ENCODE results near the gene PPP3R1.
A peak's percentile ranks its signal among the peaks of the same experiment; 100 is the strongest.

PPP3R1 gene

DNA sequence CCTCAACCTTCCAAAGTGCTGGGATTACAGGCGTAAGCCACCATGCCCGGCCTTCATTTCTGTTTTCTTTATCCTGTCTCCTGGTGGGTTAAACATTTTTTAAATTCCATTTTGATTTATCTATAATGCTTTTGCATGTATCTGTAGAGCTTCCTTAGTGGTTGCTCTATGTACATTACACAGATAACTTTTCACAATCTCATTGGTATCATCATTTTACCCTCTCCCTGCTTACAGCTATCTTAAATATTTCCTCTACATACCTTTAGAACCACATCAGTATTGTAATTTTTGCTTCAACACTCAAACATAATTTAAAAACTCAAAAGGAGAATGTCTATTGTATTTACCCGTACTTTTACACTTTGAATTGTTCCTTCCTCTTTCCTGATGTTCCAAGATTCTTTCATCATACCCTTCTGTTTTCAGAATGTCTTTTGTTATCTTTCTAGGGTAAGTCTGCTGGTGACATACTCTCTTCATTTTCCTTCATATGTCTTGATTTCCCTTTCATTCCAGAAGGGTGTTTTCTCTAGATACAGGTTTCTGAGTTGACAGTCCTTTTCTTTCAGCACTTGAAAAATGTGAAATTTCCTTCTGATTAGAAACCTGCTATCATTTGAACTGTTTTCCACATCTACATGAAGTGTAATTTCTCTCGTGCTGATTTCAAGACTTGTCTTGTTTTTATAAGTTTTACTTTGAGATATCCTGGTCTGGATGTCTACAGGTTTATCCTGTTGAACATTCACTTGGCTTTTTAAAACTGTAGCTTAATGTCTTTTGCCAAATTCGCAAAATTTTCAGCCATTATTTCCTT is 21.9 kb downstream of the PPP3R1 start:
- DNase-seq = no peak

DNA sequence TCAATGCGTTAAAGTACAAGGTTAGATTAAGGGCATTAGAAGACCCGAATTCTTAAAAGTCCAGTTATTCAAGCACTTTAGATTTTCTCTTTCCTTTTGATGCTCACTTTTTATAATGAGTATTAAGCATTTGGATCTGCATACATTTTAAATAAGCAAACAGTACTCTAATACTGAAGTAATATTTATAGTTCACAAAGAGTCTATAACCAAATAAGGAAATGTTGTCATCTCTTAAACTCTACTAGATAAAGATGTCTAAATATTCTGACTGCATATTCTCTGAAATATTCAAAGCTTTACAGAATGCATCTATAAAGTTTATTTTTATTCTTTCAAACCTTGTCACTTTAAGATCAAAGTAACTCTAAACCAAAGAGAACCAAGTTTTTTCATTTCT is 25.5 kb downstream of the PPP3R1 start:
- DNase-seq = no peak

DNA sequence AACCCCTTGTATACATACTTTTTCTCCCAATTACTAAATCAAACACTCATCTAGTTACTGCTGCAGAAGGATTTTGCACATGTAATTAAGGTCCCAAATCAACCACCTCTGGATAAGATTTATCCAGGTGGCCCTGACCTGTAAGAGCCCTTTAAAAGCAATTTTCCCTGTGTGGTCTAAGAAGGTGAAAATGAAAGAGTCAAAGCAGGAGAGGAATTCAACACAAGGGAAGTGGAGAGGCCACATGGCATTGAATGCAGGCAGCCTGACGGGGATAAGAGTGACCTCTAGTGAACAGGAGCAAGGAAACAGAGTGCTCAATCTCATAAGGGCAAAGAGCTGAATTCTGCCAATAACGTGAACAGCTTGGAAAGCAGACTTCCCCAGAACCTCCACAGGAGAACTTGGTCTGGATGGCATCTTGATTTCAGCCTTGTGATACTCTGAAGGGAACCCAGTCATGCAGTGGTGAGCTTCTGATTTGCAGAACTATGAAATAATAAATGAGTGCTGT is 27.2 kb downstream of the PPP3R1 start:
- DNase-seq = no peak

DNA sequence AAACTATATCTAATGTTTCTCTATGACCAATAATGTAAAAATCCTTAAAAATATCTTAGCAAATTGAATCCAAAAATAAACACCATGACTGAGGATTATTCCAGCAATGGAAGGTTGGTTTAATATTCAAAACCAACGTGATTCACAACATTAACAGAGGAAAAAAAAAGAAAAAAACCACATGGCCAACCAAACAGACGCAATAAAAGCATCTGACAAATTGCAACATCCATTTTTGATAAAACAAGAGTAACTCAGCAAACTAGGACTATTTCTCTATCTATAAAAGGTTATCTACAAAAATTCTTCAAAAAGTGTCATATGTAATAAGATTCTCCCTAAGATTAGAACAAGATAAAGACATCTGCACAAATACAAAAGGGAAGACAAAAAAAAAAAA is 28.9 kb downstream of the PPP3R1 start:
- DNase-seq = no peak

DNA sequence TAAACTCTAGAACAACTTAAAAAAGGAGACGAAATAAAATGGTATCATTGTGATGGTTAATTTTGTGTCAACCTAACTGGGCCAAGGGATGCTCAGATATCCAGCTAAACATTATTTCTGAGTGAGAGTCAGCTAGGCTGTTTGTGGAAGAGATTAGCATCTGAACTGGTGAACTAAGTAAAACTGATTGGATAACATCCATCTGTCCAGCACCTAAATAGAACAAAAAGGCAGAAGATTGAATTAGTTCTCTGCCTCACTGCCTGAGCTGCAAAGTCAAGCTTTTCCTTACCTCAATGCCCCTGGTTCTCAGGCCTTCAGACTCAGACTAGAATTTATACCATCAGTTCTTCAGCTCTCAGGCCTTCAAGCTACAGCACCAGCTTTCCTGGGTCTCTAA is 30.0 kb downstream of the PPP3R1 start:
- DNase-seq = no peak

DNA sequence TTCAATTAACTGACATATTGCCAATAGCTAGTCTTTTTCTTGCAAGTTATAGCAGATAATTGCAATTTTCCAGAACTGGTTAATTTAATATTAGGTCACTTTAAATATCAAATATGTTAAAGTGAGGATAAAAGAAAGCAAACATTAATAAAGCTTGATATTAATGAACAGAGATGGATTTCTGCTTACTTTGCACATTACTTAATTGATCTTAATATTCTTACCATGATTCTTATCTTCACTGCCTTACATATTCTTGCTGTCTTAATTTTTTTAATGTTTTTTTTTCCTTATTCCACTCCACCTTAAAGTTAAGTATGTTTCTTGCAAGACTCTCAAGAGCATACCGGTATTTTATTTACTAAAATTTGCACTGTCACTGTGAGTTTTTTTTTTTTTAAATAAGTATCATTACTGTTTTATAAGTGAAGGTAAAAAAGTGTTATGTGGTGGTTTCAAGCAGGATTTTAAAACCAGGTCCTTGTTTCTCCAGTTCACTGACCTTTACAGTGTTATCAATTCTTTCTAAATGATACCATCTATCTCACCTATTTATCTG is 33.9 kb downstream of the PPP3R1 start:
- DNase-seq = no peak

DNA sequence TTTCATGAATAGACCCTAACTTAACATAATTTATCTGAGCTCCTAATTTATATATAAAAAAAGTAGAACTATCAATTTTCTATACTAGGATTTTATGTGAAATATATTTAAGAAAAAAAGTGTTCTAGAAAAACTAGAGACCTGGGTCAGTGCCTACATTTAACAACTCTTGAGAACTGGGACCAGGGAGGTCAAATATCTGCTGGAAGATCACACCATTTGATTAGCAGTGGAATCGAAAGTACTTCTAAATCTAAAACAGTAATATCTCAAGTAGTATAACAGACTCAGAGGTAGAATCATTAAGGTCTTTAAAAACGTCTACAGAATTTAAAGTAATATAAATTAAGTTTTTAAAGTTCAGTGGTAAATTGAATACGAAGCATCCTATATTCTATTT is 34.6 kb downstream of the PPP3R1 start:
- no peak for DNase-seq

DNA sequence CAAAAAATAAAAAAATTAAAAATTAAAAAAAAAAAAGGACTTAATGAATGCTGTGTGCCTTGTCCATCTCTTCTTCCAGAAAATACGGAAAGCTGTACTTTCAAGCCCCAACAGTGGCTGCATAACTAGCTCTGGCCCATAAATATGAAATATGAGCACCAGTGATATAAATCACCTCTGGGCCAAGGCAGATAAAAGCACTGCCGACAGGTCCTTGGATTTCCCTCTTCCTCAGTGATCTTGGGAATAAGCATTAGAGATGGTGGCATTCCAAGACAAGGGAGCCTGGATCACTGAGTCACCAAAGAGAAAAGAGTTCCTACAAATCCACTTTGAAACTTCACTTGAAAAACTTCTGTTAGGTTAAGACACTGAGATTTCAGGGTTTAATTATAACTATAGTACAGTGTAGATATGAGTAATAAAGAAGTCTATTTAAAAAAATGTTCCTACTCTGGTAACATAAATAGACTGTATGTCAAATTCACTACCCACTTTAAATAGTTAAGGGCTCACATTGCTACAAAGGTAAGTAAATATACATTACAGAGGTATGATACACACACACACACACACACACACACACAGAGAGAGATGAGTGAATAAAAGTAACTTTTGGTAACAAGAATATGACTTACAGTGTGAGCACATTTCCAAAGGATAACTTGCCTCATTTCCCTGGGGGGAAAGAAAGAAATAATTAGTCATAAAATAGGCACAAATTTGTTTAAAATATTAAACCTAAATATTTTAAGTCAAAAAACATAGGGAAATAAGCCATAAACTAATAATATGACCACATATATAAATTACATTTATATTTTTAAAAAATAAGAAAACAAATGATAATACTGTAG is 35.6 kb downstream of the PPP3R1 start:
- no peak for DNase-seq

DNA sequence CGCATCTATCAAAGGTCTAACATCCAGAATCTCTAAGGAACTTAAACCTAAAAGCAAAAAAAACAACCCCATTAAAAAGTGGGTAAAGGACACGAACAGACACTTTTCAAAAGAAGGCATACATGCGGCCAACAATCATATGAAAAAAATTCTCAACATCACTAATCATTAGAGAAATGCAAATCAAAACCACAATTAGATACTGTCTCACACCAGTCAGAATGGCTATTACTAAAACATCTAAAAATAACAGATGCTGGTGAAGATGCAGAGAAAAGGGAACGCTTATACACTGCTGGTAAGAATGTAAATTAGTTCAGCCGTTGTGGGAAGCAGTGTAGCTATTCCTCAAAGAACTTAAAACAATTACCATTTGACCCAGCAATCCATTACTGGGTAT is 38.0 kb downstream of the PPP3R1 start:
- DNase-seq = no peak

DNA sequence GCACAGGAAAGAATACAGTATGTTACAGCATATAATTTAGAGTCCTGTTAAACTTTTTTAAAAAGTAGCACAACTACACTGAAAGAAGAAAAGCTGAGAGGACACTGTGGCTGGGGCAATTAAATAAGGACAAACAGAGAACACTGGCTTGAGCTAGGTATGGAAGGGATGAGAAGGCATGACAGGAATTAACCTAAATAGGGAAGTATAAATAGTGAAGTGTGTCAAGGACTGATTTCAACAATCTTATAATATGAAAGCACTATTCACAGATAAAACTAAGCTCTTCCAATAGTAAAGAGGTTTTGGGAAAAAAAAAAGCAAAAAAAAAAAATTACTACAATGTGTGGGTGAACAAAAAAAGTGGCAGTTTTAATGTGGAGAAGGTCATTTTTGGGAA is 45.5 kb downstream of the PPP3R1 start:
- DNase-seq = no peak

DNA sequence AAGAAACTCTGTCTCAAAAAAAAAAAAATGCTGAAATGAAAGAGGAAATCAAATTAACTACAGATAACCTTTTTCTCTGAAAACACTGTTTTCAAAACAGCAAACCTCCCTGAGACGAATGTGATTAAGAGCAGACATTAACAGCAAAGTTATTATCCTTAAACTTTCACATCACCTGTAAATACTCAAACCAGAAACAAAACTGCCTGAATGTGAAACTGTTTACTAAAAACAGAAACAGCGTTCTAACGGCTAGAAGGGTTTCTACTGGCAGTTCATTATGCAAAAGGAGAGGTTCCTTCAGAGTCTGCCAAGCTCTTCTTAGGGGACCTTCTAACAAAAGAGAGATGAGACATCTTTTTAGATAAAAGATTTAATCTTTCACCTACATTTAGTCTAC is 48.7 kb downstream of the PPP3R1 start:
- DNase-seq = no peak

DNA sequence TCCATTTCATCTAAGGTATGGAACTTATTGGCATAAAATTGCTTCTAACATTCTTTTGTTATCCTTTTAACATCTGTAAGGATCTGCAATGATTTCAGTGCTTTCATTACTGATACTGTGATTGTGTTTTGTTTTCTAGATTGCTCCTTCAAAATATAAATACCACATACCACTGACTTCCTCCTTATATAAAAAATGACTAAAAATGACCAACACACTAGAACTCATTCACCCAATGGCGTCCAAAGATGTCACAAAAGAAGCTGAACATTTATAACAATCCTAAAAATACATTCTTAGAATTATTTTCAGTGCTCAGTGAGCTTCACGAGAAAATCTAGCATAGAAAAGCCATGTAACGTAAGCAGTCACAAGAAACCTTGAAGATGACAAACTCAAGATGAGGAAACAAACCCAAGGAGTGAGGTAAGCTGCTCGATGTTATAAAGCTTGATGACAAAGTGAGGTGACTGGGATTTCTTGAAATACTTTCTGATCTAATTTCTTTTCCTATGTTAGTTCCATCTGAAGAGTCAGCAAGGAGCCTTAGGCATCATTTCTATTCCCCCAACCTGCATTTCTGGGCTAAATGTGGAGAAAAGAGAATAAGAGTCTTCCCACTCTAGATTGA is 52.1 kb downstream of the PPP3R1 start:
- no peak for DNase-seq

DNA sequence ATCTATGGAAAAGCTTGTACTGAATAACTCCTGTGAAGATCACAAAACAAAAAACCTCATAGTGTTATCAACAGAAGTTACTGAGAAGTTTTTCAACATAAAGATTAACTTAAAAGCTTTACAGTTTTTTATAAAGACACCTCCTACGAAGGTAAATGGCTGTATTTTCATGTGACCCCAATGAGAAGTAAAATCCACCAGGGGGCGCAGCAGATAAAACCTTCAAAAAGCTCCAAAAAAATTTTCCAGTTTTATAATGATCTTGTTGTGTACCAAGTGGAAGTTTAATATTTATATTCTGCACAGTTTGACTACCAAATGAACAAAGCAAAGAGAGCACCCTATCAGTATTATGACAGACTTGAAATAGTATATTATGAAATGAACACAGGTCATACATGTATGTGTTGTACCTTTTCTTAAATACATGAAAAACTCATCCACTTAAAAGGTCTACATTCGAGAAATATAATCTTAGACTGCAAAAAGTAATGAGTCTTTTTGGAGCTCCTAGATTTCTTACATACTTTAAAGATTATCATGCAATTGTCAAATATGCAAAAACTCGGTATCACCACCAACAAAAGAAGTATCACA is 56.1 kb downstream of the PPP3R1 start:
- DNase-seq = peak; percentile 43

DNA sequence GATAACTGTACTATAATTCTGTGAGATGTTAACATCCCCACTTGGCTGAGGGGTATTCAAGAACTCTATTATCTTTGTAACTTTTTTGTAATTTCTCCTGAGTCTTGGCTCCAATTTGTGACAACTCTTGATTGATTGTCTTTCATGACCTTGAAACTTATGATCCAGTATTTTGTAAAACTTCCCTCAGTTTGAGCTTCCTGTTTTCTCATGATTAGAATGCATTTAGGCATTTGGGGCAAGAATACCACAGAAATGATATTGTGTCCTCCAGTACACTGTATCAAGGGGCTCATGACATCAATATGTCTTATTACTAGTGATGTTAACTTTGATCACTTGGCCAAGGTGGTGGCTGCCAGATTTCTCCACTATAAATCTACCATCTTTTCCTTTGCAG is 57.2 kb downstream of the PPP3R1 start:
- no peak for DNase-seq

DNA sequence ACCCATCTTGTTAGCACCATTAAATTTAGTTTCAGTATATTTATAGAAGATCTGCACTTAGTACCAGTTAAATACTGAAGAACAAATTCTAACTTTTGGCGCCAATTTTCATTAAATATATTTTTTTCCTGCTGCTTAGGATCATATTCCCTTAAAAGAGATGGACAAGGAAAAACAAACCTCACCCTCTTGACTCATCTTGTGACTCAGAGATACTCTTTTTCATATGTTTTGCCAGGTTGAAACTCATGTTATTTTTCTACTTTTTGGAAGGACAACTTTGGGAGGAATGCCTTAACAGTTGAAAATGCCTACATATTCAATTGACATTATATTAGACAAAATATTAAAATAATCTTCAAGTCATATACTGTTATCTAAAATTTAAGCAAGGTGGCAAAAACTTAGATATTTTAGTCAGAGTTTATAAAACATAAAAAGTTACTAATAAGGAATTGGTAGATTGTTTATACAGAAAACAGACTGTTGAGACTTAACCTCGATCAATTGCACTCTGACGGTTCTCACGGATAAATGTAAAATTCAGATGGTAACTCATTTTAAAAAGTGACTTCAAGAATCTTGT is 58.5 kb downstream of the PPP3R1 start:
- no peak for DNase-seq

DNA sequence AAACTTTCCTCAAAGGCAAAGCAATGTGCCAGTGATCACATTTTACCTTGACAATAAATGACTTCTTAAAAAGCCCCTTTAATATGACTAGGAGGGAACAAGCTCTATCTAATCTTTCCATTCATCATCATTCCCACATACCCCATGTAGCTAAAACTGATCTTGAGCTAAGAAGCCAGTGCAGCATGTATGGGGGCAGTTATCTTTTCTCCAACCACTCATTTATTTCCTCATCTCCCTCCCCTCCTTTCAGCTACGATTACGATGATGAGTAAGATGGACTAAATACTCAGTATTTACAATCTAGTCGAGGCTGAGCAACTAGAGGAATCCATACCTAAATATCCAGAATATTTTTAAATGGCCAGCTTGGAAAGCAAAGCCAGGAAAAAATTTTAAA is 59.2 kb downstream of the PPP3R1 start:
- DNase-seq = no peak

DNA sequence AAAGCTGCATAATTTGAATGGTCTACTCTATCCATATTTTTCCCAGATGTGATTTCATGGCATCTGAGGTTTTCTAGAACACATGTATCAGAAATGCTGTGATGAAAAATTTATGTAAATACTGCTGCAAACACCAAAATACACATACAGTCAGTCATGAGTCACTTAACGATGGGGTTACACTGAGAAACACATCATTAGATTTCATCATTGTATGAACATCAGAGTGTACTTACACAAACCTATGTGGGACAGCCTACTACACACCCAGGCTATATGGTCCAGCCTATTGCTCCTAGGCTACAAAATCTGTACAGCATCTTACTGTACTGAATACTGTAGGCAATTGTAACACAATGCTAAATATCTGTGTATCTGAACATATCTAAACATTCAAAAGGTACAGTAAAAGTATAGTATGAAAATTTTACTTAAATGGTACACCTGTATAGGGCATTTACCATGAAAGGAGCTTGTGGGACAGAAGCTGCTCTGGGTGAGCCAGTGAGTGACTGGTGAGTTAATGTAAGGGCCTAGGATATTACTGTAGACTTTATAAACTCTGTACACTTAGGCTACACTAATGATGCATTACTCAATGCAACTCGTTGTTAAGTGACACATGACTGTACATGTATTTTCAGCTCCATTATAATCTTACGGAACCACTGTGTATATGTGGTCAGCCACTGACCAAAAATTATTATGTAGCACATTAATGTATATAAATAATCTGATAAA is 61.2 kb downstream of the PPP3R1 start:
- DNase-seq = no peak

DNA sequence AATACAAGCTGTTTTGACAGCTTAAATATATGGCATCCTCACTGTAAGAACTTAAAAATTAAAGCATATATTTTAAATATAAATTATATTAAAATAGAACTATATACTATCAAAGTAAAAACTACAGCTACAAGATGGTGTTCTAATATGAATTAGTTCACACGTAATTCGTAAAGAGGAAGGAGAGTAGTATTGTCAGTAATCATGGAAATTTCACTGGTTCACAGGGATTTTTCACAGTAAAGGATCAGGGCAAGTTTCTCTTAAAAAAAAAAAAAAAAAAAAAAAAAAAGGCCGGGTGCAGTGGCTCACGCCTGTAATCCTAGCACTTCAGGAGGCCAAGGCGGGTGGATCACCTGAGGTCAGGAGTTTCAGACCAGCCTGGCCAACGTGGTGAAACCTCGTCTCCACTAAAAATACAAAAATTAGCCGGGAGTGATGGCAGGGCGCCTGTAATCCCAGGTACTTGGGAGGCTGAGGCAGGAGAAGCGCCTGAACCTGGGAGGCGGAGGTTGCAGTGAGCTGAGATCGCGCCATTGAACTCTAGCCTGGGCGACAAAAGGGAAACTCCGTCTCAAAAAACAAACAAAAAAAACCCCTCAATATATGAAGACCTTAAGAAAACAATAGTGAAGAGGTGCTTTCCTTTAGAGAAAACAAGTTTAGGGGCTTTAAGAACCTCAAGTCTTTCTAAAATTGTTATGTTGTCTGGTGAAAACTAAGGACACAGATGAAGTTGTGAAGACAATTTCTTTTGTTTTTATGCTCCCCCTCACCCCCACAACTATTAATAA is 62.1 kb downstream of the PPP3R1 start:
- DNase-seq = no peak

DNA sequence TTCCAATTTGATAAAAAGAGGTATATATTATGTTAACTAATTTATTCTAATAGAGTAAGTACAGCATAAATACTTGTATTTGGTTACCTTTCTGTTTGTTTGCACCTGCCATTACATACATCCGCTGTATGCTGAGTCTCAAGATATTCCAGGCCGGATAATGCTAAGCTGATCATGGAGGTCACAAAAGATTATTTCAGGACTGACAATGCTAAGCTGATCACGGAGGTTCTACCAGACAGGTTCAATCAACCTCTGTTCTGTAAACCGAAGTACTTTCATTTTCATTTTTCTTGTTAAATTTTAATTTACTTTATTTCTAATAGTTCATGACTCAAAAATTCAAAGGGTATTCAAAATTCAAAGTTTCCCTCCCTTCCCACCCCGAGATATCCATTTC is 63.5 kb downstream of the PPP3R1 start:
- DNase-seq = no peak

DNA sequence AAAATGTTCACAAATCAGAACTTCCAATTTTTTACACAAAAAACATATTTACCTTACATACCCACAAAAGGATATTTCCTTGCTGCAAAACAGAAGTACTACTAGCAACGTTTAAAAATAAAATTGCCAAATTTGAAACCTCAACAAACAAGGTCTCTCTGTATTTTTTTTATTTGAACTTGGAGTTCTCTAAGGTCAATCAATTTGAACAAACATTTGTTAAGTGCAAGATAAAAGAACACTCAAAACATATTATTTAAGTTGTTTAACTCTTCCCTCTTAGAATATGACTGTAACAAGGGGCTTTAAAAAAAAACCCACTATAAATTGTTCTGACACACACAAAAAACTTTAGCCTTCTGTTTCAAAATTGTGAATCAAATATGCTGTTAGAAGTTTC is 65.0 kb downstream of the PPP3R1 start:
- no peak for DNase-seq
